ENCODE results near the gene SLC6A18.

GRCh38 chr5:1252681-1253080 is 27.5 kb downstream of the SLC6A18 start:
- TF ChIP-seq CTCF (IDR thresholded peaks at IDR 0.05) (no peak), POLR2A (IDR thresholded peaks at IDR 0.05) (no peak)

Data from esophagus squamous epithelium (tissue), 4 donors.